GM18858 (cell line): ENCODE measurements around the gene AHRR.

Experiments used
- ATAC-seq: cut with Tn5 transposase; IDR thresholded peaks from one replicate; pipeline ENCODE4 v1.9.1; 2021; ENCODE audit not compliant: unreplicated experiment

Gene AHRR

GRCh38 chr5:454936-455335, 133.4 kb downstream of the AHRR start:
- no peak for ATAC-seq

- ATAC-seq, result no peak
These were observed 134.3 kb downstream of the AHRR start for GRCh38 chr5:455806-456205.

GRCh38 chr5:456351-457194, 135.1 kb downstream of the AHRR start:
- ATAC-seq, result no peak

GRCh38 chr5:457195-457961, 135.9 kb downstream of the AHRR start:
- no peak for ATAC-seq

GRCh38 chr5:458547-459353, 137.2 kb downstream of the AHRR start:
- ATAC-seq, result no peak

- no peak for ATAC-seq
These were observed 138.2 kb downstream of the AHRR start for GRCh38 chr5:459562-460272.

- ATAC-seq, result no peak
These were observed 138.7 kb downstream of the AHRR start for GRCh38 chr5:460273-460625.

- ATAC-seq, result no peak
These were observed 140.6 kb downstream of the AHRR start for GRCh38 chr5:462051-462481.

GRCh38 chr5:463301-463700, 141.8 kb downstream of the AHRR start:
- ATAC-seq, result no peak

GRCh38 chr5:463952-464351, 142.4 kb downstream of the AHRR start:
- ATAC-seq, result no peak

GRCh38 chr5:464446-464842, 142.9 kb downstream of the AHRR start:
- no peak for ATAC-seq

- ATAC-seq, result no peak
These were observed 143.5 kb downstream of the AHRR start for GRCh38 chr5:464843-465590.

- ATAC-seq, result no peak
These were observed 144.3 kb downstream of the AHRR start for GRCh38 chr5:465591-466403.

GRCh38 chr5:466661-467310, 145.3 kb downstream of the AHRR start:
- ATAC-seq, result no peak

GRCh38 chr5:468401-468800, 146.9 kb downstream of the AHRR start:
- ATAC-seq, result no peak

GRCh38 chr5:469752-470483, 148.4 kb downstream of the AHRR start:
- no peak for ATAC-seq

GRCh38 chr5:470961-471749, 149.6 kb downstream of the AHRR start:
- ATAC-seq, result no peak

GRCh38 chr5:471750-472058, 150.2 kb downstream of the AHRR start:
- ATAC-seq, result no peak
